Endothelial cell of umbilical vein (primary cell): ENCODE measurements around the gene CBX5. TPM values are rescaled to one million over a fixed set of nuclear protein-coding genes. Genes with fewer than 3 reads are reported as not detected.

Experiments
- BruUV-seq: library from RNA; stranded (reverse); fragments of 400-500 nt; replicated peaks from 2 replicates; lab custom pipeline; 2021; lab: Mats Ljungman, UMichigan
- CTCF ChIA-PET: fragments of 300-600, 350-600 bp; sonication (Branson Sonifier 250); formaldehyde crosslinking; loops from one replicate; lab custom pipeline; 2021; ENCODE audit warnings: antibody characterized with exemption, inconsistent platforms; lab: Charles Lee
- POLR2A ChIA-PET: fragments of 300-600, 350-600 bp; sonication (Branson Sonifier 250); formaldehyde crosslinking; loops from one replicate; lab custom pipeline; 2021; ENCODE audit warnings: antibody characterized with exemption, inconsistent platforms; lab: Charles Lee
- DNase-seq: peaks from one replicate; pipeline ENCODE4 v3.0.0-alpha.2; 2011; ENCODE audit warnings: low read depth, low spot score
- FAIRE-seq: peaks from 2 replicates; lab custom pipeline; 2011; peaks lifted over from hg19 to GRCh38; lab: Jason Lieb, UNC
- H2AFZ ChIP-seq: 2 replicates; pipeline ENCODE4 v1.6.0; 2012; ENCODE audit warnings: low read depth, low read length, control low read depth, inconsistent platforms
- H3K27ac ChIP-seq: 2 replicates; pipeline ENCODE4 v1.5.1; 2011; ENCODE audit warnings: low read depth, mild to moderate bottlenecking, control low read depth, low read length, moderate library complexity; ENCODE audit not compliant: insufficient read depth
- H3K27me3 ChIP-seq, 2 experiments: 2 replicates each; pipeline versions ENCODE4 v1.6.0 to v1.6.1; 2011; ENCODE audit warnings: low read length in 2 of 2, mixed read lengths in 1 of 2; ENCODE audit not compliant: control insufficient read depth in 2 of 2, insufficient read depth in 2 of 2
- H3K36me3 ChIP-seq, 2 experiments: 2 replicates in 1 of 2; 3 replicates in 1 of 2; pipeline ENCODE4 v1.5.1; 2011; ENCODE audit warnings: low read length in 2 of 2, mild to moderate bottlenecking in 1 of 2, moderate library complexity in 1 of 2; ENCODE audit not compliant: control insufficient read depth in 2 of 2, insufficient read depth in 2 of 2; ENCODE audit errors: extremely low read depth in 1 of 2
- H3K4me1 ChIP-seq: 3 replicates; pipeline ENCODE4 v1.5.1; 2011; ENCODE audit warnings: mild to moderate bottlenecking, low read length; ENCODE audit not compliant: control insufficient read depth, insufficient read depth; ENCODE audit errors: extremely low read depth
- H3K4me2 ChIP-seq: 2 replicates; pipeline ENCODE4 v1.6.1; 2011; ENCODE audit warnings: low read length, control low read depth, mixed read lengths; ENCODE audit not compliant: insufficient read depth
- H3K4me3 ChIP-seq, 3 experiments: fragments of 200-600 bp in 1 of 3; sonication (generic), shearing (Covaris generic) in 1 of 3; replicated peaks in 1 of 3; 2 replicates each; pipeline ENCODE4 v1.5.1; 2011 to 2016; ENCODE audit warnings: control low read depth in 3 of 3, low read length in 3 of 3, mild to moderate bottlenecking in 2 of 3, inconsistent platforms in 1 of 3, low read depth in 1 of 3, moderate library complexity in 1 of 3; ENCODE audit not compliant: insufficient read depth in 1 of 3
- H3K79me2 ChIP-seq: 2 replicates; pipeline ENCODE4 v1.6.0; 2012; ENCODE audit warnings: low read length, inconsistent platforms; ENCODE audit not compliant: control insufficient read depth, insufficient read depth
- H3K9ac ChIP-seq: replicated peaks from 2 replicates; pipeline ENCODE3; 2011; ENCODE audit warnings: low read length, control low read depth; ENCODE audit not compliant: insufficient read depth; ENCODE audit errors: extremely low read depth
- H3K9me1 ChIP-seq: replicated peaks from 3 replicates; pipeline ENCODE4 v1.6.0; 2011; ENCODE audit warnings: mild to moderate bottlenecking, low read length; ENCODE audit not compliant: control insufficient read depth, insufficient read depth; ENCODE audit errors: extremely low read depth
- H3K9me3 ChIP-seq: replicated peaks from 2 replicates; pipeline ENCODE4 v1.5.1; 2012; ENCODE audit warnings: low read length, inconsistent platforms; ENCODE audit not compliant: control insufficient read depth, insufficient read depth
- H4K20me1 ChIP-seq: replicated peaks from 2 replicates; pipeline ENCODE3; 2011; ENCODE audit warnings: mild to moderate bottlenecking, low read length; ENCODE audit not compliant: control insufficient read depth, insufficient read depth; ENCODE audit errors: extremely low read depth
- EZH2 ChIP-seq: IDR thresholded peaks from 2 replicates; pipeline ENCODE4 v1.6.1; 2012; ENCODE audit warnings: borderline replicate concordance, low read depth, mild to moderate bottlenecking, moderate library complexity, low read length, inconsistent platforms; ENCODE audit not compliant: severe bottlenecking
- FOS ChIP-seq: IDR thresholded peaks from 2 replicates; pipeline ENCODE4 v1.6.1; 2011; ENCODE audit warnings: mild to moderate bottlenecking, low read length, moderate library complexity, borderline replicate concordance; ENCODE audit not compliant: insufficient read depth
- GATA2 ChIP-seq: IDR thresholded peaks from 2 replicates; pipeline ENCODE4 v1.7.0; 2011; ENCODE audit warnings: low read depth, mild to moderate bottlenecking, moderate library complexity, mixed read lengths, low read length; ENCODE audit not compliant: insufficient read length, insufficient read depth
- JUN ChIP-seq: IDR thresholded peaks from 2 replicates; pipeline ENCODE4 v1.6.1; 2011; ENCODE audit warnings: borderline replicate concordance, low read depth; ENCODE audit not compliant: insufficient read length, insufficient read depth
- MYC ChIP-seq: IDR thresholded peaks from one replicate; pipeline ENCODE4 v1.6.1; 2011; ENCODE audit warnings: mild to moderate bottlenecking, low read depth, low read length
- POLR2A ChIP-seq: IDR thresholded peaks from 2 replicates; pipeline ENCODE4 v1.6.1; 2012; ENCODE audit warnings: low read depth, mild to moderate bottlenecking, control low read depth, low read length
- POLR2AphosphoS5 ChIP-seq: IDR thresholded peaks from 2 replicates; pipeline ENCODE4 v1.6.1; 2012; ENCODE audit warnings: low read depth, mild to moderate bottlenecking, control low read depth, low read length, moderate library complexity; ENCODE audit not compliant: insufficient read depth
- dilution Hi-C: fragments of 300-500 bp; cut with MboI; formaldehyde crosslinking; loops from one replicate; pipeline ENCODE4 v1.15.0; 2019; ENCODE audit warnings: low sequenced_read_pairs; ENCODE audit not compliant: extremely low pct_ligation_motif_present
- intact Hi-C: fragments of 100-400 bp; cut with micrococcal nuclease; formaldehyde crosslinking; loops from one replicate; pipeline ENCODE4 v1.10.0; 2022
- polyA plus RNA-seq, 4 experiments: library from polyadenylated mRNA; depleted of rRNA in 3 of 4; stranded (reverse) in 3 of 4; unstranded in 1 of 4; fragments of >200 nt; gene quantifications; 2 replicates each; pipeline versions ENCODE4 v1.2.1 to v1.2.3, GENCODE V29; 2011 to 2012; ENCODE audit warnings: missing spikeins in 1 of 4
- total RNA-seq: library from RNA; stranded (reverse); gene quantifications from 2 replicates; pipeline ENCODE4 v1.2.3, GENCODE V29; 2021
- TF ChIP-seq, protein P1 (sequence below): IDR thresholded peaks from 2 replicates; pipeline ENCODE4 v1.6.1; 2011; ENCODE audit not compliant: insufficient read depth, insufficient read length
- TF ChIP-seq, protein P2 (sequence below), 2 donors: IDR thresholded peaks; 1 replicate in 1 of 2; 2 replicates in 1 of 2; pipeline ENCODE4 v1.5.1; 2011; ENCODE audit warnings: low read length in 2 of 2, mild to moderate bottlenecking in 2 of 2, moderate library complexity in 2 of 2, control low read depth in 1 of 2, inconsistent platforms in 1 of 2, low read depth in 1 of 2; ENCODE audit not compliant: insufficient read depth in 1 of 2; ENCODE audit errors: extremely low read depth in 1 of 2

Gene CBX5
- total and polyA plus RNA-seq, 2 donors (not counting 3 experiments of a cell fraction or from before 2014, with no cell fraction given): 22.8 to 111 TPM

DNA sequence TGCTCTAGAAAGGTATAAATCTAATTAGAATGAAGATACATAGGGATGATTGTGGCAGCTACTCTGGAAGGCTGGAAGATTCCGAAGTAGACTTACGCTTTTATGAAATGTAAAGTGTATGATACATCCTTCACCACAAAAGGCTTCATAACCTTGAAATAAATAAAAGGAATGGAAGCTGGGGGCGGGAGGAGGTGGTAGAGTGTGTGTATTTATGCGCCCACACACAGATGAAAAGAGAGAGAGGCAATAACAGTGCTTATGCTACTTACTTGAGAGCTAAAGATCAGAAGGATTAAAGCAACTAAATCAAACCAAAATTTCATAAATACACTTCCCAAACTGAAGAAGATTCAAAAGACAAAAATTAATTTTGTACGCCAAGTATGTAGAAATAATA is 30.4 kb downstream of the CBX5 start:
- Histone ChIP-seq H3K9me3 (no peaks in the 10 kb centered on the region), H3K9ac (no peak overlapping the region), H3K4me1 (no peaks in the 10 kb centered on the region), H3K79me2 (peaks cover 10% of the 10 kb centered on the region), H3K4me2 (no peak overlapping the region), H3K4me3 (no peak overlapping the region), H3K27ac (no peak overlapping the region), H3K36me3 (peaks cover 0 to 7% of the 10 kb centered on the region in 2 experiments), H4K20me1 (no peaks in the 10 kb centered on the region), H3K27me3 (no peaks in the 10 kb centered on the region), H2AFZ (no peak overlapping the region), H3K9me1 (no peaks in the 10 kb centered on the region)
- BruUV-seq: no TSS peak
- intact Hi-C loops: no loop called here
- TF ChIP-seq JUN (no peak), POLR2AphosphoS5 (no peak), FOS (no peak), EZH2 (no peak), POLR2A (no peak), MYC (no peak), GATA2 (no peak)
- TF ChIP-seq, protein P1, sequence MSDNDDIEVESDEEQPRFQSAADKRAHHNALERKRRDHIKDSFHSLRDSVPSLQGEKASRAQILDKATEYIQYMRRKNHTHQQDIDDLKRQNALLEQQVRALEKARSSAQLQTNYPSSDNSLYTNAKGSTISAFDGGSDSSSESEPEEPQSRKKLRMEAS: no peak
- TF ChIP-seq, protein P2, sequence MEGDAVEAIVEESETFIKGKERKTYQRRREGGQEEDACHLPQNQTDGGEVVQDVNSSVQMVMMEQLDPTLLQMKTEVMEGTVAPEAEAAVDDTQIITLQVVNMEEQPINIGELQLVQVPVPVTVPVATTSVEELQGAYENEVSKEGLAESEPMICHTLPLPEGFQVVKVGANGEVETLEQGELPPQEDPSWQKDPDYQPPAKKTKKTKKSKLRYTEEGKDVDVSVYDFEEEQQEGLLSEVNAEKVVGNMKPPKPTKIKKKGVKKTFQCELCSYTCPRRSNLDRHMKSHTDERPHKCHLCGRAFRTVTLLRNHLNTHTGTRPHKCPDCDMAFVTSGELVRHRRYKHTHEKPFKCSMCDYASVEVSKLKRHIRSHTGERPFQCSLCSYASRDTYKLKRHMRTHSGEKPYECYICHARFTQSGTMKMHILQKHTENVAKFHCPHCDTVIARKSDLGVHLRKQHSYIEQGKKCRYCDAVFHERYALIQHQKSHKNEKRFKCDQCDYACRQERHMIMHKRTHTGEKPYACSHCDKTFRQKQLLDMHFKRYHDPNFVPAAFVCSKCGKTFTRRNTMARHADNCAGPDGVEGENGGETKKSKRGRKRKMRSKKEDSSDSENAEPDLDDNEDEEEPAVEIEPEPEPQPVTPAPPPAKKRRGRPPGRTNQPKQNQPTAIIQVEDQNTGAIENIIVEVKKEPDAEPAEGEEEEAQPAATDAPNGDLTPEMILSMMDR (IDR thresholded peaks at IDR 0.05; ENCODE audit: extremely low read depth in 1 of 2, insufficient read depth in 1 of 2, low read depth in 1 of 2, low read length in 2 of 2): no peak
- dilution Hi-C loops: no loop called here
- no peak for DNase-seq
- no peak for FAIRE-seq
- ChIA-PET POLR2A (no interaction called here), CTCF (interaction anchor here (0.5 to 1.3 kb wide), 2 partner anchors 104 to 130 kb away, joined by 3 read pairs; no protein-coding TSS in a partner anchor)
